A549 (cell line): ENCODE measurements around the gene FAM50A. TPM values are rescaled to one million over a fixed set of nuclear protein-coding genes. Genes with fewer than 3 reads are reported as not detected.

Experiments used
- BCL3 ChIP-seq: fragments of >200 bp; sonication (Bioruptor Twin); formaldehyde crosslinking; IDR thresholded peaks from 3 replicates; pipeline ENCODE4 v1.6.1; 2016
- BHLHE40 ChIP-seq: IDR thresholded peaks from 2 replicates; pipeline ENCODE4 v1.6.1; 2012; ENCODE audit warnings: low read depth, low read length, inconsistent platforms
- CBX8 ChIP-seq: fragments of 200-600 bp; sonication (generic); IDR thresholded peaks from 2 replicates; pipeline ENCODE4 v1.6.1; 2016
- CTCF ChIP-seq: fragments of >200 bp; sonication (Bioruptor Twin); formaldehyde crosslinking; IDR thresholded peaks from 3 replicates; pipeline ENCODE4 v1.5.1; 2016
- ELK1 ChIP-seq: fragments of 150-350 bp; IDR thresholded peaks from 2 replicates; pipeline ENCODE4 v1.6.1; 2014; ENCODE audit warnings: low read depth, mild to moderate bottlenecking, low read length
- FOXS1 ChIP-seq: fragments of 250-450 bp; sonication (Bioruptor Pico); IDR thresholded peaks from 2 replicates; pipeline ENCODE4 v1.5.0; 2020; ENCODE audit warnings: mild to moderate bottlenecking, moderate library complexity
- GATA3 ChIP-seq: IDR thresholded peaks from 2 replicates; pipeline ENCODE4 v1.6.1; 2012; ENCODE audit warnings: borderline replicate concordance
- HDAC2 ChIP-seq: fragments of 200-600 bp; sonication (generic); IDR thresholded peaks from 2 replicates; pipeline ENCODE4 v1.6.1; 2016
- HEYL ChIP-seq: fragments of 250-450 bp; sonication (Bioruptor Pico); IDR thresholded peaks from 2 replicates; pipeline ENCODE4 v1.8.0; 2021; ENCODE audit warnings: mild to moderate bottlenecking, moderate library complexity
- MAX ChIP-seq: IDR thresholded peaks from 2 replicates; pipeline ENCODE4 v1.6.1; 2012
- NFE2L2 ChIP-seq: fragments of 150-350 bp; conservative IDR thresholded peaks from 2 replicates; pipeline ENCODE4 v1.6.1; 2014; ENCODE audit warnings: low read length
- NPAS2 ChIP-seq: fragments of 250-450 bp; sonication (Bioruptor Pico); IDR thresholded peaks from 2 replicates; pipeline ENCODE4 v1.8.0; 2022; ENCODE audit warnings: mild to moderate bottlenecking, moderate library complexity, borderline replicate concordance
- PBX3 ChIP-seq: IDR thresholded peaks from 2 replicates; pipeline ENCODE4 v1.6.1; 2012
- PHF8 ChIP-seq: fragments of 200-600 bp; sonication (generic); IDR thresholded peaks from 2 replicates; pipeline ENCODE4 v1.6.1; 2016; ENCODE audit warnings: low read depth, mild to moderate bottlenecking, antibody characterized with exemption, moderate library complexity, borderline replicate concordance
- POLR2A ChIP-seq: IDR thresholded peaks from 2 replicates; pipeline ENCODE4 v1.6.1; 2012; ENCODE audit warnings: mild to moderate bottlenecking, low read length
- RAD21 ChIP-seq, 2 experiments: fragments of >200 bp in 1 of 2; sonication (Bioruptor Twin) in 1 of 2; formaldehyde crosslinking in 1 of 2; IDR thresholded peaks in 1 of 2; conservative IDR thresholded peaks in 1 of 2; 2 replicates in 1 of 2; 3 replicates in 1 of 2; pipeline ENCODE4 v1.6.1; 2012 to 2018; ENCODE audit warnings: inconsistent platforms in 1 of 2
- REST ChIP-seq: fragments of 200-600 bp; sonication (generic); IDR thresholded peaks from 2 replicates; pipeline ENCODE4 v1.6.1; 2016; ENCODE audit warnings: antibody characterized with exemption, mild to moderate bottlenecking, moderate library complexity
- SMC3 ChIP-seq: fragments of >200 bp; sonication (Bioruptor Twin); formaldehyde crosslinking; IDR thresholded peaks from 3 replicates; pipeline ENCODE4 v1.6.1; 2018; ENCODE audit warnings: inconsistent platforms
- SREBF2 ChIP-seq: fragments of 450-650 bp; IDR thresholded peaks from 2 replicates; pipeline ENCODE4 v1.6.1; 2014; ENCODE audit warnings: mild to moderate bottlenecking, moderate library complexity
- TFCP2L1 ChIP-seq: fragments of 250-450 bp; sonication (Bioruptor Pico); IDR thresholded peaks from 2 replicates; pipeline ENCODE4 v1.5.0; 2021; ENCODE audit warnings: mild to moderate bottlenecking
- TP53 ChIP-seq: fragments of 250-450 bp; sonication (Bioruptor Pico); IDR thresholded peaks from 2 replicates; pipeline ENCODE4 v1.5.0; 2021; ENCODE audit warnings: mild to moderate bottlenecking, moderate library complexity
- polyA plus RNA-seq, 4 experiments: library from polyadenylated mRNA; depleted of rRNA in 3 of 4; stranded (reverse); fragments of >200 nt; fragmentation: RNase III in 1 of 4; extraction: RNeasy Plus Mini Kit Qiagen cat#74134 plus additional on column Dnase treatment in 1 of 4; gene quantifications; 2 replicates in 3 of 4; 3 replicates in 1 of 4; pipeline ENCODE4 v1.2.3, GENCODE V29; 2011 to 2017

Gene FAM50A
- polyA plus RNA-seq, 2 of the 4 experiments (the other 2 are of a cell fraction), result 57.8 to 123 TPM

GRCh38 chrX:154397888-154398667 lies 45.9 kb upstream of the FAM50A start, which contains the start of gene RPL10 (continued):
- TF ChIP-seq ELK1 (0 out of 2 replicates have a peak, but pooled peaks have one; percentile 42), SMC3 (no peak), NPAS2 (CRISPR knock-in tag) (no peak), REST (peak; percentile 60), BCL3 (peak; percentile 98), BHLHE40 (no peak), HEYL (CRISPR knock-in tag) (no peak), HDAC2 (no peak), CTCF (no peak), TP53 (peak; percentile 27; the same call in 1 of the 2 replicates), RAD21 (conservative IDR thresholded peaks at IDR 0.05 in 1 of 2, IDR thresholded peaks at IDR 0.05 in 1 of 2) (no peak), PHF8 (peak; percentile 82), POLR2A (peak; percentile 99), NFE2L2 (no peak), GATA3 (no peak), MAX (peak; percentile 97), FOXS1 (CRISPR knock-in tag) (no peak), TFCP2L1 (CRISPR knock-in tag) (no peak), SREBF2 (no peak), PBX3 (peak; percentile 78; the same call in 1 of the 2 replicates), CBX8 (no peak)
